Retina (tissue), 1 donor: ENCODE results near the gene BLOC1S4.
"Not testable (repeated sequence)": the region's sequence is repeated elsewhere in the genome, so short reads cannot be mapped to it uniquely, and the experiment has no call there.

Source experiments
- DNase-seq: peaks from one replicate; pipeline ENCODE4 v3.0.0-alpha.2; 2016

BLOC1S4 gene, protein sequence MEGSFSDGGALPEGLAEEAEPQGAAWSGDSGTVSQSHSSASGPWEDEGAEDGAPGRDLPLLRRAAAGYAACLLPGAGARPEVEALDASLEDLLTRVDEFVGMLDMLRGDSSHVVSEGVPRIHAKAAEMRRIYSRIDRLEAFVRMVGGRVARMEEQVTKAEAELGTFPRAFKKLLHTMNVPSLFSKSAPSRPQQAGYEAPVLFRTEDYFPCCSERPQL

GRCh38 chr4:6716018-6716911 is at the start of gene BLOC1S4:
BLOC1S4 (plus strand) TSS chr4:6716174; CDS start chr4:6716210, 36 bp downstream.
- peak; percentile 98 for DNase-seq

- no peak for DNase-seq
These were observed 47.6 kb upstream of the BLOC1S4 start for GRCh38 chr4:6668391-6668790.

DNA sequence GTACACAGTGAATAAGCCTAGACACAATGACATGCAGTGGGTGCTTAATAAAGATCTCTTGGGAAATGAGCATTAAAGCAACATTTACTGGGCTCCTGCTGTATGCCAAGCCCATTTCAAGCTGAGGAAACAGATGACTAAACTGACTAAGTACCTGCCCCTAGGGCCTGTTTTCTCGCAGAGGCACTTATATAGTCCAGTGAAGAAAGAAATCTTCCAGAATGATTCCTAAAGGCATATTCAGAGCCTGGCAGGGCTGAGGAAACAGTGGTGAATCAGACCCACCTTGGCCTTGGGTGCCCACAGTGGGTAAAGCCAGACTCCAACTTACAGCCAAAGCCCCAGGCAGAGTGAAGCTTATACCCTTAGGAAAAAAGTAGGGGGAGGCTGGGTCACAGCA is 44.3 kb upstream of the BLOC1S4 start:
- no peak for DNase-seq

GRCh38 chr4:6672131-6672530 is 43.8 kb upstream of the BLOC1S4 start:
- DNase-seq, result no peak

DNA sequence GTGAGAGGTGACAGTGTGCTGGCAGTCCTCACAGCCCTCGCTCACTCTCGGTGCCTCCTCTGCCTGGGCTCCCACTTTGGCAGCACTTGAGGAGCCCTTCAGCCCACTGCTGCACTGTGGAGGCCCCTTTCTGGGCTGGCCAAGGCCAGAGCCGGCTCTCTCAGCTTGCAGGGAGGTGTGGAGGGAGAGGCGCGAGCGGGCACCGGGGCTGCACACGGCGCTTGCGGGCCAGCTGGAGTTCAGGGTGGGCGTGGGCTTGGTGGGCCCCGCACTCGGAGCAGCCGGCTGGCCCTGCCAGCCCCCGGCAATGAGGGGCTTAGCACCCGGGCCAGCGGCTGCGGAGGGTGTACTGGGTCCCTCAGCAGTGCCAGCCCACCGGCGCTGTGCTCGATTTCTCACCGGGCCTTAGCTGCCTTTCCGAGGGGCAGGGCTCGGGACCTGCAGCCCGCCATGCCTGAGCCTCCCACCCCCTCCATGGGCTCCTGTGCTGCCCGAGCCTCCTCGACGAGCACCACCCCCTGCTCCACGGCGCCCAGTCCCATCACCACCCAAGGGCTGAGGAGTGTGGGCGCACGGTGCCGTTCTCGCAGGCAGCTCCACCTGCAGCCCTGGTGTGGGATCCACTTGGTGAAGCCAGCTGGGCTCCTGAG is 43.3 kb upstream of the BLOC1S4 start:
- not testable (repeated sequence) for DNase-seq

DNA sequence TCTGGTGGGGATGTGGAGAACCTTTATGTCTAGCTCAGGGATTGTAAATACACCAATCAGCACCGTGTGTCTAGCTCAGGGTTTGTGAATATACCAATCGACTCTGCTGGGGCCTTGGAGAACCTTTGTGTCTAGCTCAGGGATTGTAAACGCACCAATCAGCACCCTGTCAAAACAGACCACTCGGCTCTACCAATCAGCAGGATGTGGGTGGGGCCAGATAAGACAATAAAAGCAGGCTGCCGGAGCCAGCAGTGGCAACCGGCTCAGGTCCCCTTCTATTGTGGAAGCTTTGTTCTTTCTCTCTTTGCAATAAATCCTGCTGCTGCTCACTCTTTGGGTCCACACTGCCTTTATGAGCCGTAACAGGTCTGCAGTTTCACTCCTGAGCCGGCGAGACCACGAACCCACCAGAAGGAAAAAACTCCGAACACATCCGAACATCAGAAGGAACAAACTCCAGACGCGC is 42.7 kb upstream of the BLOC1S4 start:
- DNase-seq, result peak; percentile 58

- DNase-seq, result peak; percentile 94
These were observed 42.1 kb upstream of the BLOC1S4 start for GRCh38 chr4:6673660-6674499.

DNA sequence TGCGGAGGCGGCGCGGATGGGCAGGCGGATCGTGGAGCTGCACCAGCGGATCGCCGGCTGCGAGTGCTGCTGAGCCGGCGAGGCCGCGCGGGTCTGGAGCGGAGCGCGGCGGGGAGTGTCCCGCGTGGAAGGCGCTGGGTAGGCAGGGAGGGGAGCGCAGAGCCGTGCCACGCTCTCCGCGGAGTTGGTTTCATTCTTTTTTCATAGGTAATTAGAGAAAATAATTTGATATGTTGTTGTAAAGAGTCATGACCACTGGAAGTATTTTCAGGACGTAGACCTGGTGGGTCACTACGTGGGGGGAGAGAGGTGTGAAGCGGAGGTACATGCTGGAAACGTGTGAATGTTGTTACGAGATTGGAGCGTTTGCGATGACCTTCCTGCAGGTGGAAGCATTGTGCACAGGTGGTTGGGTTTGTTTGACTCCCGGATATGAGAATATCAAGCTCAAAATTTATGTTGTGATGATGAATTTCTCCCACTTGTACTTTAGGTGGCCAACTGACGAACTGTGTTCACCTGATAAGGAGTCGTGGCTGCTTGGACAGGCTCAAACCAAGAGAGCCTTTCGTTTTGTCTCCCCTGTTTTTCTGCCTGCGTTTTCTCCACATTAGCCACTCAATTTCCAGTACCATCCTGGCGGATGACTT is 41.3 kb upstream of the BLOC1S4 start:
- DNase-seq, result peak; percentile 78

- DNase-seq, result no peak
These were observed 39.0 kb upstream of the BLOC1S4 start for GRCh38 chr4:6676722-6677558.

- DNase-seq, result no peak
These were observed 35.5 kb upstream of the BLOC1S4 start for GRCh38 chr4:6680372-6681034.

GRCh38 chr4:6681191-6681590 is 34.8 kb upstream of the BLOC1S4 start:
- no peak for DNase-seq

GRCh38 chr4:6682862-6683590 is 32.9 kb upstream of the BLOC1S4 start:
- DNase-seq, result no peak

DNA sequence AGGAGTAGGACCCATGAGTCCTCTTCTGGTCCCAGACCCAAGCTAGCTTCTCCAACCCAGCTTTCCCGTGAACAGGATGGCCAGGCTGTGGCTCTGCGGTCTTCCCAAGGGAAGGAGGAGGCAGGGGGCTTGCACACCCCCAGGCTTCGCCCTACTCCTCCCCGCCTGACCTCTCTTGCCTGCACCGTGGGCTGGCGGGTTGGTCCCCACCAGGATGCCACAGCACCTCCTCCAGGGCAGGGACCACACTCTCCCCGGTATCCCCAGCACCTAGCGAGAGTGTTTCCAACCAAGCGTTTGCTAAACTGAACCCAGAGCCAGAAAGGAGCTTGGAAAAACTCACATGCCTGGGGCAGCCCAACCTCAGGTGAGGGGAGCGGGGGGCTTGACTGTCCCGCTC is 31.3 kb upstream of the BLOC1S4 start:
- no peak for DNase-seq

DNA sequence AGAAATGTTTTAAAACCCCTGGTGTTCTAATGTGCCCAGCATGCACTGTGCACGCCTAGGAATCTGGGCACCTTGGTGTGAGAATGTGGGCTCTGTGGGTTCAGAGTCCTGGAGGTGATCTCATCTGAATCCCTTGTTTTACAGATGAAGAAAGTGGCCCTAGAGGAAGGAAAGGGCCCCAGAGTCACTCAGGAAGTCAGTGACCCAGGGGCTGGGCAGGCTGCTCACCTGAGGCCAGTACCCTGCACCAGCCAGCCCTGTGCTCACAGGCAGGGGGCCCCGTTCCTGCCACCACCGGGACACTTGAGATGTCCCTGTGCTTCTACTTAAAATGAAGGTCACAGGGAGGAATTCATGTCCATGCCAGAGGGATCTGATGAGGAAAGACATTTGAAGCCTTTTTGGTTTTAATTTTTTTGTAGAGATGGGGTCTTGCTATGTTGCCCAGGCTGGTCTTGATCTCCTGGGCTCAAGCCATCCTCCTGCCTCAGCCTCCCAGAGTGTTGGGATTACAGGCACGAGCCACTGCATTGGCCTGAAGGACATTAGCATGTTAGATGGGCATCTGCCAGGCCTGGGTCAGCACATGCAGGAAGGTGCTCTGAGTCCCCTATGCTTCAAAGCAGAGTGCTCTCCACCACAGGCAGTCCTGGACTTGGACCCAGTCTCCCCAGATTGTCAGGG is 29.7 kb upstream of the BLOC1S4 start:
- no peak for DNase-seq

GRCh38 chr4:6687947-6688878 is 27.8 kb upstream of the BLOC1S4 start:
- DNase-seq, result no peak

- peak; percentile 30 for DNase-seq
These were observed 27.0 kb upstream of the BLOC1S4 start for GRCh38 chr4:6688879-6689505.

DNA sequence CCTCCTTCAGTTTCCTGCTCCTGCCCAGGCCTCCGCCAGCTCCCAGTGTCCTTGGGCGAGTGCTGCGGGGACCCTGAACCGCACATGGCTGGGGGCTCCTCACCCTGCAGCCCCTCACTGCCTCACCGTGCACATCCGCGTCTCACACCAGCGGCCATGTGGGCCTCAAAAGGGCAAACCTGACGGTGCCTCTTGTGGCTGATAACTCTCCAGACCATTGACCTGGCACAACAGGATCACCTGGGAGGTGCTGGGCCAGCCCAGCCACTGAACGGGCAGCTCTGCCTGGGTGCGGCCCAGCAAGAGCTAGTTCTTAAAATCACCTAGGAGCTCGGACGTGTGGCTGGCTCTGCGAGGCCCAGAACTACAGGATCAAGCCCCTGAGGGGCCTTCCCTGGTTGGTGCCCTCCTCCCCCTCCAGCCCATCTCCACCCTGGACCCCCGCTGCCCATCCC is 26.4 kb upstream of the BLOC1S4 start:
- DNase-seq, result no peak
